MM.1S (cell line): ENCODE data around the gene MAP2K6.

ENCODE experiments used
- DNase-seq: peaks from one replicate; pipeline ENCODE4 v3.0.0-alpha.2; 2015
- H2AFZ ChIP-seq: fragments of 300-600 bp; sonication (generic); 2 replicates; pipeline ENCODE4 v1.6.0; 2016; ENCODE audit warnings: antibody characterized with exemption, low read length
- H3F3A ChIP-seq: fragments of 300-600 bp; sonication (generic); 2 replicates; pipeline ENCODE4 v1.6.1; 2016; ENCODE audit warnings: mild to moderate bottlenecking, antibody characterized with exemption, low read length, moderate library complexity, mixed read lengths; ENCODE audit not compliant: insufficient read depth
- H3K27ac ChIP-seq: fragments of 300-600 bp; sonication (generic); 2 replicates; pipeline ENCODE4 v1.5.1; 2016; ENCODE audit warnings: mild to moderate bottlenecking, low read length
- H3K27me3 ChIP-seq: fragments of 300-600 bp; sonication (generic); replicated peaks from 2 replicates; pipeline ENCODE4 v1.6.0; 2016; ENCODE audit warnings: low read length; ENCODE audit not compliant: insufficient read depth
- H3K36me3 ChIP-seq: fragments of 300-600 bp; sonication (generic); replicated peaks from 2 replicates; pipeline ENCODE4 v1.6.1; 2016; ENCODE audit warnings: mild to moderate bottlenecking, low read length, mixed read lengths; ENCODE audit not compliant: insufficient read depth
- H3K4me1 ChIP-seq: fragments of 300-600 bp; sonication (generic); 2 replicates; pipeline ENCODE4 v1.6.1; 2016; ENCODE audit warnings: low read length, mixed read lengths
- H3K4me2 ChIP-seq: fragments of 300-600 bp; sonication (generic); 2 replicates; pipeline ENCODE4 v1.6.0; 2016; ENCODE audit warnings: low read depth, low read length
- H3K4me3 ChIP-seq: fragments of 300-600 bp; sonication (generic); 2 replicates; pipeline ENCODE4 v1.5.1; 2016; ENCODE audit warnings: low read length, mixed read lengths
- H3K79me2 ChIP-seq: fragments of 300-600 bp; sonication (generic); 2 replicates; pipeline ENCODE4 v1.6.1; 2016; ENCODE audit warnings: mixed run types, low read length, mixed read lengths
- H3K9ac ChIP-seq: fragments of 300-600 bp; sonication (generic); 2 replicates; pipeline ENCODE4 v1.6.1; 2016; ENCODE audit warnings: low read length, mixed read lengths
- H3K9me2 ChIP-seq: fragments of 300-600 bp; sonication (generic); replicated peaks from 2 replicates; pipeline ENCODE4 v1.6.1; 2016; ENCODE audit warnings: mild to moderate bottlenecking, low read length, mixed read lengths; ENCODE audit not compliant: insufficient read depth
- H3K9me3 ChIP-seq: fragments of 300-600 bp; sonication (generic); replicated peaks from 2 replicates; pipeline ENCODE4 v1.6.1; 2016; ENCODE audit warnings: mild to moderate bottlenecking, low read length, mixed read lengths; ENCODE audit not compliant: insufficient read depth
- H4K20me1 ChIP-seq: fragments of 300-600 bp; sonication (generic); 2 replicates; pipeline ENCODE4 v1.6.1; 2016; ENCODE audit warnings: mild to moderate bottlenecking, low read length, moderate library complexity, mixed read lengths; ENCODE audit not compliant: insufficient read depth
- EZH2 ChIP-seq: fragments of 300-600 bp; sonication (generic); optimal IDR thresholded peaks from 2 replicates; pipeline ENCODE3; 2017; ENCODE audit warnings: low read depth, mild to moderate bottlenecking, antibody characterized with exemption, low read length, mixed read lengths
- EZH2phosphoT487 ChIP-seq: fragments of 300-600 bp; sonication (generic); IDR thresholded peaks from 2 replicates; pipeline ENCODE4 v1.6.1; 2018; ENCODE audit warnings: antibody characterized with exemption, low read length
- TF ChIP-seq, protein P1 (sequence below): fragments of 300-600 bp; sonication (generic); IDR thresholded peaks from 2 replicates; pipeline ENCODE4 v1.5.1; 2016; ENCODE audit warnings: antibody characterized with exemption, low read length, mixed read lengths

The MAP2K6 gene

GRCh38 chr17:69492410-69493071 lies 78.0 kb downstream of the MAP2K6 start:
- Histone ChIP-seq H3K9me2 (no peaks in the 10 kb centered on the region), H3K9me3 (no peaks in the 10 kb centered on the region), H3K27me3 (no peaks in the 10 kb centered on the region), H3K9ac (no peak overlapping the region), H3F3A (no peaks in the 10 kb centered on the region), H2AFZ (no peak overlapping the region), H3K4me2 (no peak overlapping the region), H3K36me3 (no peaks in the 10 kb centered on the region), H3K4me1 (no peaks in the 10 kb centered on the region), H3K79me2 (no peaks in the 10 kb centered on the region), H4K20me1 (no peaks in the 10 kb centered on the region), H3K4me3 (no peak overlapping the region), H3K27ac (no peak overlapping the region)
- DNase-seq, result no peak
- TF ChIP-seq, protein P1, sequence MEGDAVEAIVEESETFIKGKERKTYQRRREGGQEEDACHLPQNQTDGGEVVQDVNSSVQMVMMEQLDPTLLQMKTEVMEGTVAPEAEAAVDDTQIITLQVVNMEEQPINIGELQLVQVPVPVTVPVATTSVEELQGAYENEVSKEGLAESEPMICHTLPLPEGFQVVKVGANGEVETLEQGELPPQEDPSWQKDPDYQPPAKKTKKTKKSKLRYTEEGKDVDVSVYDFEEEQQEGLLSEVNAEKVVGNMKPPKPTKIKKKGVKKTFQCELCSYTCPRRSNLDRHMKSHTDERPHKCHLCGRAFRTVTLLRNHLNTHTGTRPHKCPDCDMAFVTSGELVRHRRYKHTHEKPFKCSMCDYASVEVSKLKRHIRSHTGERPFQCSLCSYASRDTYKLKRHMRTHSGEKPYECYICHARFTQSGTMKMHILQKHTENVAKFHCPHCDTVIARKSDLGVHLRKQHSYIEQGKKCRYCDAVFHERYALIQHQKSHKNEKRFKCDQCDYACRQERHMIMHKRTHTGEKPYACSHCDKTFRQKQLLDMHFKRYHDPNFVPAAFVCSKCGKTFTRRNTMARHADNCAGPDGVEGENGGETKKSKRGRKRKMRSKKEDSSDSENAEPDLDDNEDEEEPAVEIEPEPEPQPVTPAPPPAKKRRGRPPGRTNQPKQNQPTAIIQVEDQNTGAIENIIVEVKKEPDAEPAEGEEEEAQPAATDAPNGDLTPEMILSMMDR, result no peak
- no peak for TF ChIP-seq EZH2phosphoT487

GRCh38 chr17:69495787-69496186 lies 81.3 kb downstream of the MAP2K6 start:
- Histone ChIP-seq H3F3A (no peaks in the 10 kb centered on the region), H3K27ac (no peak overlapping the region), H3K27me3 (no peaks in the 10 kb centered on the region), H3K9ac (no peak overlapping the region), H3K4me2 (no peak overlapping the region), H3K9me2 (no peaks in the 10 kb centered on the region), H4K20me1 (no peaks in the 10 kb centered on the region), H3K9me3 (no peaks in the 10 kb centered on the region), H3K4me3 (no peak overlapping the region), H3K79me2 (no peaks in the 10 kb centered on the region), H3K36me3 (no peaks in the 10 kb centered on the region), H3K4me1 (no peaks in the 10 kb centered on the region), H2AFZ (no peak overlapping the region)
- DNase-seq, result no peak
- no peak for TF ChIP-seq EZH2phosphoT487
- no peak for TF ChIP-seq EZH2
- TF ChIP-seq, protein P1, result no peak

DNA sequence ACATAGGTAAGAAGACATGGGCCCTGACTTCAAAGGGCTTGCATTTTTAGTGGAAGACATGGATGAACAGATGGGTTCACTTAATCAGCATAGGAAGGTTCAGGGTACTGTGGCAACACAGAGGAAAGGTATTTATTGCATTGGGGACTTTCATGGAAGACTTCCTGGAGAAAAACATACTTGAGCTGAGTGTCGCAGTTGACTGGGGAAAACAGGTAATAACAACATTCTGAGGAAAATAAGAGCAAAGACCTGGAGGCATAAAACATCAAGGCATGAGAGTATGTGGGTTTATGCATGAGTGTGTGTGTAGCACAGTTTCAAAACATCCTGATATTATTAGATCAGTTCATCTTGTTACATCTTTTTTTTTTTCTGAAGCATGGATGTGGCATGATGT lies 82.7 kb downstream of the MAP2K6 start:
- Histone ChIP-seq H3K9ac (no peak overlapping the region), H4K20me1 (no peaks in the 10 kb centered on the region), H3K9me3 (no peaks in the 10 kb centered on the region), H3K9me2 (no peaks in the 10 kb centered on the region), H3K27ac (no peak overlapping the region), H3K27me3 (no peaks in the 10 kb centered on the region), H3K79me2 (no peaks in the 10 kb centered on the region), H3F3A (no peaks in the 10 kb centered on the region), H3K4me3 (no peak overlapping the region), H3K36me3 (no peaks in the 10 kb centered on the region), H3K4me1 (no peaks in the 10 kb centered on the region), H2AFZ (no peak overlapping the region), H3K4me2 (no peak overlapping the region)
- no peak for TF ChIP-seq EZH2phosphoT487
- DNase-seq, result no peak

GRCh38 chr17:69499318-69499717 lies 84.8 kb downstream of the MAP2K6 start:
- Histone ChIP-seq H3K4me3 (no peak overlapping the region), H3K79me2 (no peaks in the 10 kb centered on the region), H3K27ac (no peak overlapping the region), H3K27me3 (no peaks in the 10 kb centered on the region), H3K4me2 (no peak overlapping the region), H3K9me3 (no peaks in the 10 kb centered on the region), H2AFZ (no peak overlapping the region), H3F3A (no peaks in the 10 kb centered on the region), H3K9ac (no peak overlapping the region), H3K9me2 (no peaks in the 10 kb centered on the region), H3K4me1 (no peaks in the 10 kb centered on the region), H3K36me3 (no peaks in the 10 kb centered on the region), H4K20me1 (no peaks in the 10 kb centered on the region)
- TF ChIP-seq EZH2, result no peak
- no peak for TF ChIP-seq EZH2phosphoT487
- TF ChIP-seq, protein P1, result no peak
- DNase-seq, result no peak
